Measurements from ENCODE around the gene TPPP2.
A peak's percentile ranks its signal among the peaks of the same experiment; 100 is the strongest.

TPPP2 gene

DNA sequence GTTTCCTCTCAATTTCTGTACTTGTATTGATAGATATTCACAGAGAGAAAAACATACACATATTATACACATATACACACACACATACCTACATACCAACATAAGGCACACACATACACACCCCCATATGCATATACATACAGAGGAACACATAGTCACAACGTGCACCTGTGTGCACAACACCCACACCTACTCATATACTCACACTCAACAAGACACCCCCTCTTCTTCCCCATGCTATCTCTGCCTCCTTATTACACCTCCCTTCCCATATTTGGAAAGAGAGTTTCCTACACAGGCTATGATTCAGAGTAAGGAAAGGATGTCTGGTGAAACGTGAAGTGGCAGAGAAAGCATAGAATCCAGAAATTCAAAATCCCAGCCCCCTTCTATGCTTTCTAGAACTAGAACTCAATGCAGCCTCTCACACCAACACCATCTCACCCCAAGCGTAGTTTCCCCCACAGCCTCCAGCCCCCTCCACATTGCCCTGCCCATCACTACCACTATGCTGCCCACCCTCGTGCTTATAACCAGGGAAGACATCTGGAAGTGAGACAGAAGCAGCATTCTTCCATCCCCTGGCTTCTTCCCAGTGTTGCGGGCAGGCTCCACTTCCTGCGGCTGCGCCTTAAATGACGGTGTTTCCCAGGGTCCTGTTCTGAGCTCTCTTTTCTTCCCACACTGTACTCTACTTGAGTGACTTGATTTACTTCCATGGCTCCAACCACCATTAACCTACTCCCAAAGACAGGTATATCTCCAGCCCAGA is 30.0 kb downstream of the TPPP2 start:
- DNase-seq = no peak

DNA sequence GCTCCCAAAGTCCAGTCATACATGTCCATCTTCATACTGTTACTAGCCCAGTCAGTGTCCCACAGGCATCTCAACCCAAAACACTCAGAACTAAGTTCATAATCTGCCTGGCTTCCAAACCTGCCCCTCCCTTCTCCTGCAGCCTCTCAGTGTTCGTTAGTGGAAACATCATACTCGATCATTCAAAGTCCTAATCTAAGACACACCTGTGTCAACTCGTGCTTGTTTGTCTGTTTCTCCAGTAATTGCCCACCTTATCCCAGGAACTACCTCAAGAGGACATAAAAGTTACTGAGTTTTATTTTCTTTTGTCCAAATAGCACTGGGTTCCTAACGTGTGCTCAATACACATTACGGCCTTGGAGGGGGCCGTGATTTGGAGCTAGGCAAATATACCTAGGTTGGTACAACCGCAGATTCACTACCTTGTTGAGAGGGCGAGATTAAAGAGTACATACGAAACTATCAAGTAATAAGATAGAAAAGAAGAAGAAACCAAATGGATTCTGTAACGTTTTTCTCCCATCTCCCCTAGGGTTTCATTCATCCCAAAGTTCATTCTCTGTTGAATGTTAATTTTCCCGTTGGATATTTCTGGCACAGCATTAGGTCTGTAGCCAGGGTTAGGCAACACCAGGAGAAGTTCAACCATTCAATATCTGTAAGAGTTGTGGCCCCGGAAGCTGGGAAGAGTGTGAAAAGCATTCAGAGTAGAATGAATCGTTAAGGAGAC is 30.8 kb downstream of the TPPP2 start:
- DNase-seq = no peak

DNA sequence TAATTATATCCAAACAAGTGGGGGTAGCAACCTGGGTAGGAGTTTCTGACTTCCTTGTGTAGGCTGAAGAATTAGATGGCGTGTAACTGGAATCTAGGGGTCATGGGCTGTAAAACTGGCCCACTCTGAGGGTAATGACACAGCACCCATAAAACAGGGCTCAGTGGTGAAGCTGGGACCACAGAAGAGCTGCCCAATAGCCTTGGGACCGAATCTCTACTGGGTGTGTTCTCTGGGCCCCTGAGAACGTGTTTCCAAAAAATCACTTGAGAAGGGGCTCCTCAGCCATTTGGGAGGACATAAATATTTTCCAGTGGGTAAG is 31.3 kb downstream of the TPPP2 start:
- DNase-seq = no peak

DNA sequence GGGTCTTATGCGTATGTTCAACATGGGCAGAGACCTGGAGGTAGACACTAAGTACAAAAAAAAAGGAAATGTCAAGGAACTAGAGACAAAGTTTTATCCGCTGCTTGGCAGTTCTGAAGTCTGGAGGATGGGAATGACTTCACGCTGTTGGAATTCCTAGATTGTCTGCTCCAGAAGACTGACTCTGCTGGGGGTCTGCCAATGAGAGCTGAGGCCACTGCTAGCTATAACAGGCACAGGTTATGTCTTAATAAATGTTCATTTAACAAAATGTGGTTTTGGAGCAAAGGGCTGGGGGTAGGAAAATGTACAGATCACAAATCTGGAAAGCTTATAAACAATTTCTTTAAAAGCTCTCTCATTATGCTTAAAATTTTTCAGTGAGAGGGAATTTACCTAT is 33.5 kb downstream of the TPPP2 start:
- DNase-seq = no peak

DNA sequence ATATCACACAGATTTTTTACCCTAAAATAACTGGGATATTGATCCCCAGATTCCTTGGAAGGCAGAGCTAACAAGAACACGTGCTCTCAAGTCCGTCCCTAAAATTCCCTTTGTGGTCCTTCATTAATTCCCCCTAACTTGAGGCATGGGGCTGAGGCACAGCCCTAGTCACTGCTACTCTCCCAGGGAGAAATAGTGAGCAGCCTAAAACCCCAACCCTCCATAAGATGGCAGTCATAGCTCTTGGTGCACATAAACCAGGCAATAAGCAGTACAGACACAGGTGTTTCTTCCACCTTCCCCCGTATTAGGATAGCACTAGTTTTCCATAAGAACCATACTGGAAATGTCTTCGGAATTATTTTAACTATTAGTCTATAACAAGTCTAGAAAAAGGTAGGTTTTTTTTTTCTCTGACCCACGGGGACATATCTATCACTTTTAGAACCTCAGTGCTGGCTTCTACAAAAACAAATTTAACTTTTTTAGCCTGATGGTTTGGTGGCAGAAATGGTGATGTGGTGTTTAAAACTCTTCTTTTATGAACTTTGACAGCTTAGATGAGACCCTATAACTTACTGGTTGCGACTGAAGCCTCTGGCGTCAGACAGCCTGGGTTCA is 37.0 kb downstream of the TPPP2 start:
- DNase-seq = peak; percentile 28

DNA sequence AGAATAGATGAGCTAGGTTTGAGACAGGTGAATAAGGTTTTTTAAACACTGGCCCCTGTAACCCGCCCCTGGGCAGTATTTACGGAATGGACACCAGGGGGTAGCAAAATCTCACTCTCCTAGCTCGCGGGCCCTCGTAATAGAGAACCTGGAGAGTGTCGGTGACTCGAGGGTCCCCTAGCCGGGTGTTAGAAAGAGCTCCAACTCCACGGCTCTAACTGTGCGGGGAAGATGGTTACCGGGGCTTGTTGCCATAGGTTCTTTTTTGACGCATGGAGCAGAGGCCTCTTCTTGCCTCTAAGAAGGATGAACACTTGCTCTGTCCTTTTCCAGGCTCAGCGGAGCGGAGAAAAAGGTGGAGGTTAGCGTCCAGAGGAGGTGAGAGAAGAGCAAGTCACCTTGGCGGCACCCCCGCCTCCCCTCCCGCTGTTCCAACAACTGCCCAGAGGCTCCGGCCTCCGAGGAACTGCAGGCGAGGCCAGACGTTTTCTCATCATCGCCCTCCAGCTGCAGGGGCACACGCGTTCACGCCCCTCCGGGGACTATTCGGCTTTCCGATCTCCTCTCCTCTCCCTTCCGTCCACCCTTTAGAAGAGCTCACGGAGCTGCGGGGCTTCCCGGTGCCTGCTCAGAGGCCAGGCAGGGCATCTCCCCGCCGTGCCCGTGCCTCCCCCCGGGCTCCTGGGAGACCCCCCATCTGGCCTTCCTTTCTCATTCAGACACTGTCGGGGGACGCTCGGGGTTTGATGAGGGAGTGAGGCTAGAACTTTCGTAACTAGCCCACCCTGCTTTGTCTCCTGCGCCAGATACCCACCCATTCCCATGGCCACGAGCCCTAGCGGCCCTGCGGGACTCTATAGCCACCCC is 38.7 kb downstream of the TPPP2 start:
- DNase-seq = peak; percentile 87

DNA sequence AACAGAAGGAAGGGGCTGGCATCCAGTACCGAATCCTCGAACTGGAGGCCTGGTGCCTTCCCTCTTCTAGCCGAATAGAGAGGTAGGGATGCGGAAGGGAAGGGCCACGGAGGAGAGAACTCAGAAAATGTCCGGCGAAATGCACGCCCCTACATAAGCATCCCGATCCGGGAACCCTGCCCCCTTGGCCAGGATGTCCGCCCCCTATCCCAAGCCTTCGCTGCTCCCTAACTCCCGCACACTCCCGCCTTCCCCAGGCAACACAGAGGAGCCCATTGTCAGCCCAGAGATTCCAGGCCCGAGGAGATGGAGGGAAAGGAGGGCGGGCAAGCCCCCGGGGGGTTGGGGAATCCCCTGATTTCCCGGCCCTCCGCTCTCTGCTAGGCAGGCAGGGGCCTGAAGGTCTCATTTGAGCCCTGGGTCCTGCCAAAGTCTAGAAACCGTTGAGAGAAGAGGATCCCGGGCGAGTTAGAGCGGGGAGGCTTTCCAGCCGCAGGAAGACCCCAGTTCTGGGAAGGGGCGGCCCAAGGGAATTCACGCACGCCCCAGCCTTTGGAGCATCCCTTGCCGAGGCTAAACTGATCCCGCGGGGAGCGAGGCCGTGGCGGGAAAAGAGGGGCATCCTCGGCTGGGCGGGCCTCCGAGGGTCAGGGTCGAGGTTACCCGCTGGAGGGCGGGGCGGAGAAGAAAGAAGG is 39.5 kb downstream of the TPPP2 start:
- peak; percentile 21 for DNase-seq

DNA sequence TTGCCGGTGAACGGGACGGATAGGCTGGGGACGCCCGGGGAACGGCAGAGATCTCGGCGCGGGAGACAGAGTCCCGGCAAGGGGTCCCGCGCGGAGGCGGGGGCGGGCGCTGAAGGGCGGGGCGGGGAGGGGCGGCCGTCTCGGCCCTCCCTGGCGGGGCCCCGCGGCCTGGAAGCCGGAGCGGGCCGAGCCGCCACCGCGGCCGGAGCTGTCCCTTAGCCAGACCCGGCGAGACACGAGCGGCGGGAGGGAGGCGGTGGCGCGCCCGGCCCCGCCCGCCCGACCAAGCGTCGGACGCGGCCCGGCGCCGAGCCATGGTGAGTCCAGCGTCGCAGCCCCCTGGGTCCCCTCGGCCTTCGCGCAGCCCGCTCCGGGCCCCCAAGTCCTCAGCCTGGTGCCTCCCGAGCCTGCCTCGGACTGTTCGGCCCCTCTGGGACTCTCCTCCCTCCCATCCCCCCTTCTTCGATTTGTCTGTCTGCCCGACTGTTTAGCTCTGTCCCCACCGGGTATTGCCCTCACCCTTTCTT is 40.1 kb downstream of the TPPP2 start, which contains the start of gene ARHGEF40:
Gene ARHGEF40, plus strand, starts transcription at position 222 of the 527 bp plus-strand sequence. Its CDS starts 93 bp downstream, at position 315.
- peak; percentile 26 for DNase-seq

DNA sequence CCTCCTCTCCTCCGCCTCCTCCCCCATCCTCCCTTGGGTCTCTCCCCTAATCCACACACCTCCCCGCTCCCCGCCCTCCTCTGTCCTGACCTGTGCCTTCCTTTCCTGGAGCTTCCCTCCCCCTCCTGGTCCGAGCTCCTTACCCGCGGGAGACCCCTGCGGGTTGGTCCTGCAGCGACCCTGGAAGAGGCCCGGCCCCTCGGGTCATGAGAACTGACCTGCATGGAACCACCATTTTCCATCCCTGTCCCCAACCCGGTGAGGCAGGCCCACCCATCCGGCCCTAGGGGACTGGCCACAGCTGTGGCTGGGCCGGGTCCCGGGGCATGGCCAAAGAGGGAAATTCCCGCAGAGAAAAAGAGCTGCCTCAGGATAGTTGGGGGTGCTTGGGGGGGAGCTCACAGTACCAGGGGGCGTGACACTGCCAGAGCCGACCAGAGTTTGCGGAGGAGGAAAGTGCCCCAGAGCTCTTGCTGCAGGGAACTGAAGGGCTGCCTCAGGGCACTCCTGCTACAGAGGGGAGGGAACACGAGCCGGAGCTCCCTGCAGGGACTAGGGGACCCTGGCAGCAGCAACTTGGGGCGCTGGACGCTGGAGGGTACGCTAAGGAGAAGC is 40.7 kb downstream of the TPPP2 start:
- no peak for DNase-seq

DNA sequence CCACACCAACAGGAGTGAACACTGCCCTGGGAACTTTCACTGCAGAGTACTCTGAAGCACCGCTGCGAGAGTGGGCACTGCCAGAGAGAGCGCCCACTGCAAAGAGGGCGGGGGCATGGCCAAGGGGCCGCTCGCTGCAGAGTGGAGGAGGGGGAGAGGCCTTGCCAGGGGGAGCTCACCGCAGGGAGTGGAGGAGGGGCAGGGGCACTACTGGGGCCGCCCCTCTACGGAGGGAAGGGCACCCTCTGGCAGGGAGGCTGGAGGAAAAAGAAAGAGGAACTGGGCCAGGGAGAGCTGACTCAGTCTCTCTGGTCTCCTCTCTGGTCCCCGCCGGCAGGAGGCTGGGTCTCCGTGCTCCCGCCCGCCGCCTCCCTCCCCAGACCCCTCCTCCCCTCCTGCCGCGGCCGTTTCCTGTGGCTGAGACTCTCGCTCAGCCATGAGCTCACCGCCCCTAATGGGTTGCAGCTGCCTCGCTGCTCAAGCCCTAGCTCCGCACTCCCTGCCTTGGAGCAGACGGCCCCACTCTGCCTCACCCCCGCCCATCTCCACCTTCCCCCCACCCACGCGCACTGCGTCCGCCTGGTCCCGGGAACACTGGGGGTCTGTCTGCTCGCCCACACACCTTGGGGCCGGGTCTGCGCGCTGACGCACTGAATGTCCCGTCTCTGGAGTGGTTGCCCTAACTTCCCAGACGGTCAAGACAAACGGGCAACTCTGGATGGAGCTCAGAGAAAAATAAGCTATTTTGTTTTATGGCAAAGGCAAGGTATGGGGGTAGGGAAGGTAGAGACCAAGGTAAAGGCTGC is 41.4 kb downstream of the TPPP2 start:
- peak; percentile 72 for DNase-seq

DNA sequence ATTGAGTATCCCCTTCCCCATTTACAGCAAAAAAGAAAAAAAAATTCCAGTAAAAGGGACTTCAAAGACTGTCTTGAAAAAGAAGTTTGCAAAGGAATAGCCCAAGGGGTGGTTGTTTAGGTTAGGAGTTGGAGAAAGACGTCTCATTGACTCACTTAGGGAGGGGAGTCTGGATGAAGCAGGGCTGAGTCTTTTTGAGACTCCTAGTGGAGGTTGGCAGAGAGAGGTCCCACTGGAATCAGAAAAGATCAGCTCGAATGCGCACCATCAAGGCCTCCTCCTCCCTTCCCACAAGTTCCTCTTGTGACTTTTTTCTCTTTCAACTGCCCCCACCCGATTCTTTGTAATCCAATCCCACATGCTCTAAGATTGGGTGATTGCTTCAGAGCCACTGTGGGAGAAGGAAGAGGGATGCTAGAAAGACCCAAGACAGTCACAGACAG is 42.0 kb downstream of the TPPP2 start:
- DNase-seq = peak; percentile 50

DNA sequence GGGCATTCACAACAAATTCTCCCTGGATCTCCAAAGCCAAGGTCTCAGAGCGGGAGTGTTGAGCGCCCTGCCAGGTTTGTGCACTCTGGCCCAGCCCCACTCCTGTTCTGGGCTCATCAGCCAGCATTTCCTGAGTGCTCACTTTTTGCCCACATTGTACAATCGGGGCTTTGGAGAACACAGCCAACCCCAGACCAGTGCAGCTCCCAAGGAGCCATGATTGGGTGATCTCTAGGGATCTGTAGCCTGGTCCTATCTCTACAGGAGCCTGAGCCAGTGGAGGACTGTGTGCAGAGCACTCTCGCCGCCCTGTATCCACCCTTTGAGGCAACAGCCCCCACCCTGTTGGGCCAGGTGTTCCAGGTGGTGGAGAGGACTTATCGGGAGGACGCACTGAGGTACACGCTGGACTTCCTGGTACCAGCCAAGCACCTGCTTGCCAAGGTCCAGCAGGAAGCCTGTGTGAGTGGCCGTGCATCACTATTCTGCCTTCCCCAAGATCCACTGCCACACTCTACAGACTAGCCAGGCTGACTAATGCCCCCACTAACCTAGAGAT is 42.8 kb downstream of the TPPP2 start:
- DNase-seq = no peak

DNA sequence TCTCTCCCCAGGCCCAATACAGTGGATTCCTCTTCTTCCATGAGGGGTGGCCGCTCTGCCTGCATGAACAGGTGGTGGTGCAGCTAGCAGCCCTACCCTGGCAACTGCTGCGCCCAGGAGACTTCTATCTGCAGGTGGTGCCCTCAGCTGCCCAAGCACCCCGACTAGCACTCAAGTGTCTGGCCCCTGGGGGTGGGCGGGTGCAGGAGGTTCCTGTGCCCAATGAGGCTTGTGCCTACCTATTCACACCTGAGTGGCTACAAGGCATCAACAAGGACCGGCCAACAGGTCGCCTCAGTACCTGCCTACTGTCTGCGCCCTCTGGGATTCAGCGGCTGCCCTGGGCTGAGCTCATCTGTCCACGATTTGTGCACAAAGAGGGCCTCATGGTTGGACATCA is 43.9 kb downstream of the TPPP2 start:
- DNase-seq = no peak

DNA sequence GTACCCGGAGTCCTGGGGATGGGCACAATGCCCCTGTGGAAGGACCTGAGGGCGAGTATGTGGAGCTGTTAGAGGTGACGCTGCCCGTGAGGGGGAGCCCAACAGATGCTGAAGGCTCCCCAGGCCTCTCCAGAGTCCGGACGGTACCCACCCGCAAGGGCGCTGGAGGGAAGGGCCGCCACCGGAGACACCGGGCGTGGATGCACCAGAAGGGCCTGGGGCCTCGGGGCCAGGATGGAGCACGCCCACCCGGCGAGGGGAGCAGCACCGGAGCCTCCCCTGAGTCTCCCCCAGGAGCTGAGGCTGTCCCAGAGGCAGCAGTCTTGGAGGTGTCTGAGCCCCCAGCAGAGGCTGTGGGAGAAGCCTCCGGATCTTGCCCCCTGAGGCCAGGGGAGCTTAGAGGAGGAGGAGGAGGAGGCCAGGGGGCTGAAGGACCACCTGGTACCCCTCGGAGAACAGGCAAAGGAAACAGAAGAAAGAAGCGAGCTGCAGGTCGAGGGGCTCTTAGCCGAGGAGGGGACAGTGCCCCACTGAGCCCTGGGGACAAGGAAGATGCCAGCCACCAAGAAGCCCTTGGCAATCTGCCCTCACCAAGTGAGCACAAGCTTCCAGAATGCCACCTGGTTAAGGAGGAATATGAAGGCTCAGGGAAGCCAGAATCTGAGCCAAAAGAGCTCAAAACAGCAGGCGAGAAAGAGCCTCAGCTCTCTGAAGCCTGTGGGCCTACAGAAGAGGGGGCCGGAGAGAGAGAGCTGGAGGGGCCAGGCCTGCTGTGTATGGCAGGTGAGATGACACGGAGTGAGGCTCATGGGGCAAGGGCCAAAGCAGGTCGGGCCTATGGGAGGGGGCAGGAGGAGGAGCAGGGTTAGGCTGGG is 44.6 kb downstream of the TPPP2 start:
- DNase-seq = no peak

DNA sequence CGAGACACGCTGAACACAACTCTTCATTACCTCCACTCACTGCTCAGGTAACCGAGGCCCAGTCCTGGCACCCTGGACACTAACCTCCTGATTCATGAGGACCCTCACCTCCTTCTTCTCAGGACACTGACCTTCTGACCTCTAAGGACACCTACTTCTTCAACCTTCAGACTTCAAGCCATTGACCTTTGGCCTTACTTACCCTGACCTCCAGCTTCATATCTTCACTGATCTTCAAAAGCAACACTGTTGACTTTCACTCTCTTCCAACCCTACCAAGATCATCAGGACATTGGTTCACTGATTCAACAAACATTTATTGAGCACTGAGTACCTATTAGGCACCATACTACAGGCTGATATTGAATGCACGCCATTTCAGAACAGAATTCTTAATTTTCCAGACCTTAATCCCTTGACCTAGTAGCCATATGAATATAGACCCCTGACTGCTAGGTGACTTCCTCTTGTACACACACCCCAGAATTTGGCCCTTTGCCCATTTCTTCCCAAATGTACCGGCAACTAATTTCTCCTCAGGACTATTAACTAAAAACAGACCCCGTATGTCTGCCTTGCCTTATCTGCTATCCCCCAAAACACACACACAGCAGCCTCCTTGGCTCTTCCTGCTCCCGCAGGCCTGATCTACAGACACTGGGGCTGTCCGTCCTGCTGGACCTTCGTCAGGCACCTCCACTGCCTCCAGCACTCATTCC is 45.9 kb downstream of the TPPP2 start:
- no peak for DNase-seq

DNA sequence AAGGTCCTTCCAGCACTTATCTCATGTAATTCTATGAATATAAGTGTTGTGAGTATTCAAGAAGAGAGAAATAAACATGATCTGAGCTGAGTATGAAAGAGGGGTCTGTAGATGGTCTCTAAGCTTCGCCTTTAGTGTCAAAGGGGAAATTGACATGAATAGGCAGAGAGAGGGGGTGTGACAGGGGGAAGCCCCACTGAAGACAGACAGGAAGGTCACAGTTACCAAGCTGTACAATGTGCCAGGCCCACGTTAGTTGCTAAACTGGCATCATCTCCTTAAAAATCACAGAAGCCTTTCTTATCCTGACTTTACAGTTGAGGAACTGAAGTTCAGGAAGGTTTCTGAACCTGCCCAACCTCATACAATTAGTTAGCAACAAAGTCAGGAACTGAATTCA is 47.7 kb downstream of the TPPP2 start:
- no peak for DNase-seq

DNA sequence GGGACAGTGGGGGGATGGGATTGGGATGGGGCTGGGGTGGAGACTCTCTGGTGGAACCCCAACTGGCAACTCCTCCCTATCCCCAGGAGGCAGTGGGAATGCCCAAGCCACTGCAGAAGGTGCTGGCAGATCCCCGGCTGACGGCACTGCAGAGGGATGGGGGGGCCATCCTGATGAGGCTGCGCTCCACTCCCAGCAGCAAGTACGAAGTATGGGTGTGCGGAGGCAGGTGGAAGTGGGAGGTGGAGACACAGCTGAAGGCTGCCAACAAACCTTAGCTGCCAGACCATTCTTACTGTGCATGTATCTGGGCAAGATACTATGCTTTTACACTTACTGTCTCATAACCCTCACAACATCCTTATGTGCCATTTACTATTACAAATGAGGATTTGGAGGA is 48.3 kb downstream of the TPPP2 start:
- no peak for DNase-seq

DNA sequence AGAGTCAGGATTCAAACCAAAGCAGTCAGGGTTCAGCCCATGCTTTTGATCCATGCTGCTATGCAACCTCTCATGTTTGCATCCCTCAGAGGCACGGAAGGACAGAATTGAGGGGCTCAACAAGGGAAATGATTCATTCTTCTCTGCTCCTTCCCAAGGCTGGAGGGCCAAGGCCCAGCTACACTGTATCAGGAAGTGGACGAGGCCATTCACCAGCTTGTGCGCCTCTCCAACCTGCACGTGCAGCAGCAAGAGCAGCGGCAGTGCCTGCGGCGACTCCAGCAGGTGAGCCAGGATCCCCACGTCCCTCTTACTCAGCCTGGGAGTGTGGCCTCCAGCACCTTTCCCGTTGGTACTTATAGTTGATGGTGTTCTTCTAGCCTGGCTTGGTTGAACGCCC is 48.7 kb downstream of the TPPP2 start:
- no peak for DNase-seq

Measured in hematopoietic multipotent progenitor cell treated with erythropoietin and hydrocortisone succinate and interleukin-3 and kit ligand, for 6 days (in vitro differentiated cells).